HEK293 (cell line): ENCODE measurements around the gene HDAC11.

Source experiments
- CTCF ChIA-PET: fragments of 350-600 bp; formaldehyde crosslinking; extraction: SDS; loops from one replicate; lab custom pipeline; 2021; ENCODE audit warnings: antibody characterized with exemption; lab: Yijun Ruan, JAX
- POLR2A ChIA-PET: fragments of 300-600 bp; formaldehyde crosslinking; extraction: SDS; loops from one replicate; lab custom pipeline; 2020; ENCODE audit warnings: antibody characterized with exemption, inconsistent platforms; lab: Yijun Ruan, JAX
- H3K27ac ChIP-seq: fragments of 200-500 bp; sonication (Bioruptor generic); 2 replicates; pipeline ENCODE4 v1.5.1; 2014; ENCODE audit warnings: low read depth, low read length, control low read depth, inconsistent platforms; ENCODE audit errors: extremely low read depth
- H3K36me3 ChIP-seq, 2 experiments: fragments of 200-500 bp in 1 of 2; sonication (Bioruptor generic) in 1 of 2; 1 replicate in 1 of 2; 2 replicates in 1 of 2; pipeline ENCODE4 v1.5.1; 2014 to 2017; ENCODE audit warnings: inconsistent platforms in 2 of 2, low read length in 2 of 2; ENCODE audit not compliant: control insufficient read depth in 2 of 2, insufficient read depth in 1 of 2
- H3K4me1 ChIP-seq: fragments of 200-500 bp; sonication (Bioruptor generic); 2 replicates; pipeline ENCODE4 v1.5.1; 2014; ENCODE audit warnings: mild to moderate bottlenecking, low read length, inconsistent platforms; ENCODE audit not compliant: control insufficient read depth, insufficient read depth
- H3K4me3 ChIP-seq: 2 replicates; pipeline ENCODE4 v1.5.1; 2011; ENCODE audit warnings: low read depth, mild to moderate bottlenecking, control low read depth, low read length, moderate library complexity
- H3K9me3 ChIP-seq: fragments of 200-500 bp; sonication (Bioruptor generic); 2 replicates; pipeline ENCODE4 v1.5.1; 2014; ENCODE audit warnings: low read depth, low read length, inconsistent platforms; ENCODE audit not compliant: control insufficient read depth, insufficient read depth
- BCL6B ChIP-seq: fragments of 450-650 bp; formaldehyde crosslinking; IDR thresholded peaks from 2 replicates; pipeline ENCODE4 v1.5.1; 2017; ENCODE audit warnings: missing biosample characterization, missing genetic modification characterization
- CTCF ChIP-seq: fragments of 450-650 bp; formaldehyde crosslinking; IDR thresholded peaks from 2 replicates; pipeline ENCODE4 v1.5.1; 2016; ENCODE audit warnings: missing biosample characterization, missing genetic modification characterization
- EGR2 ChIP-seq: fragments of 450-650 bp; formaldehyde crosslinking; IDR thresholded peaks from 2 replicates; pipeline ENCODE4 v1.5.1; 2016; ENCODE audit warnings: low read depth, missing biosample characterization, missing genetic modification characterization
- GLI2 ChIP-seq: fragments of 450-650 bp; formaldehyde crosslinking; IDR thresholded peaks from 2 replicates; pipeline ENCODE4; 2017; ENCODE audit warnings: missing biosample characterization, missing genetic modification characterization, low read depth, borderline replicate concordance
- IKZF3 ChIP-seq: fragments of 450-650 bp; IDR thresholded peaks from 2 replicates; pipeline ENCODE4 v1.5.0; 2018; ENCODE audit warnings: missing biosample characterization, mild to moderate bottlenecking, missing genetic modification characterization, moderate library complexity
- KLF1 ChIP-seq: fragments of 450-650 bp; formaldehyde crosslinking; IDR thresholded peaks from 2 replicates; pipeline ENCODE4 v1.5.1; 2016; ENCODE audit warnings: missing biosample characterization, missing genetic modification characterization
- OSR2 ChIP-seq: fragments of 450-650 bp; formaldehyde crosslinking; IDR thresholded peaks from 2 replicates; pipeline ENCODE4 v1.5.1; 2016; ENCODE audit warnings: missing biosample characterization, missing genetic modification characterization
- YY1 ChIP-seq: fragments of 450-650 bp; formaldehyde crosslinking; IDR thresholded peaks from 2 replicates; pipeline ENCODE4 v1.5.1; 2018; ENCODE audit warnings: missing biosample characterization, missing genetic modification characterization
- ZBTB6 ChIP-seq: fragments of 450-650 bp; formaldehyde crosslinking; IDR thresholded peaks from 2 replicates; pipeline ENCODE4 v1.5.1; 2017; ENCODE audit warnings: missing biosample characterization, missing genetic modification characterization
- ZBTB7A ChIP-seq: fragments of 450-650 bp; formaldehyde crosslinking; IDR thresholded peaks from 2 replicates; pipeline ENCODE4 v1.5.1; 2016; ENCODE audit warnings: low read depth, missing biosample characterization, missing genetic modification characterization
- ZNF133 ChIP-seq: fragments of 450-650 bp; formaldehyde crosslinking; IDR thresholded peaks from 2 replicates; pipeline ENCODE4 v1.5.1; 2016; ENCODE audit warnings: missing biosample characterization, missing genetic modification characterization
- ZNF23 ChIP-seq: fragments of 450-650 bp; formaldehyde crosslinking; IDR thresholded peaks from 2 replicates; pipeline ENCODE4 v1.5.1; 2016; ENCODE audit warnings: missing biosample characterization, missing genetic modification characterization, borderline replicate concordance
- ZNF311 ChIP-seq: fragments of 450-650 bp; formaldehyde crosslinking; IDR thresholded peaks from 2 replicates; pipeline ENCODE4 v1.5.1; 2017; ENCODE audit warnings: missing biosample characterization, missing genetic modification characterization, borderline replicate concordance
- ZNF362 ChIP-seq: fragments of 450-650 bp; formaldehyde crosslinking; IDR thresholded peaks from 2 replicates; pipeline ENCODE4 v1.5.1; 2016; ENCODE audit warnings: missing biosample characterization, missing genetic modification characterization
- ZNF510 ChIP-seq: fragments of 450-650 bp; formaldehyde crosslinking; IDR thresholded peaks from 2 replicates; pipeline ENCODE4 v1.5.1; 2018; ENCODE audit warnings: mild to moderate bottlenecking, missing genetic modification characterization, missing biosample characterization; ENCODE audit not compliant: insufficient replicate concordance
- ZNF530 ChIP-seq: fragments of 450-650 bp; formaldehyde crosslinking; IDR thresholded peaks from 2 replicates; pipeline ENCODE4 v1.5.1; 2016; ENCODE audit warnings: low read depth, missing biosample characterization, missing genetic modification characterization
- ZNF544 ChIP-seq: fragments of 450-650 bp; formaldehyde crosslinking; IDR thresholded peaks from 2 replicates; pipeline ENCODE4 v1.5.0; 2017; ENCODE audit warnings: missing biosample characterization, missing genetic modification characterization
- ZNF548 ChIP-seq: fragments of 450-650 bp; formaldehyde crosslinking; IDR thresholded peaks from 2 replicates; pipeline ENCODE4 v1.5.1; 2016; ENCODE audit warnings: missing biosample characterization, missing genetic modification characterization
- ZNF600 ChIP-seq: fragments of 450-650 bp; formaldehyde crosslinking; IDR thresholded peaks from 2 replicates; pipeline ENCODE4 v1.5.1; 2016; ENCODE audit warnings: missing biosample characterization, missing genetic modification characterization
- ZNF629 ChIP-seq: fragments of 450-650 bp; formaldehyde crosslinking; IDR thresholded peaks from 2 replicates; pipeline ENCODE4 v1.5.1; 2017; ENCODE audit warnings: missing biosample characterization, missing genetic modification characterization
- ZNF658 ChIP-seq: fragments of 450-650 bp; formaldehyde crosslinking; IDR thresholded peaks from 2 replicates; pipeline ENCODE4; 2016; ENCODE audit warnings: missing biosample characterization, missing genetic modification characterization
- ZNF792 ChIP-seq: fragments of 450-650 bp; formaldehyde crosslinking; IDR thresholded peaks from 2 replicates; pipeline ENCODE4 v1.5.1; 2016; ENCODE audit warnings: missing biosample characterization, missing genetic modification characterization
- ZSCAN4 ChIP-seq: fragments of 450-650 bp; formaldehyde crosslinking; IDR thresholded peaks from 2 replicates; pipeline ENCODE4 v1.5.1; 2017; ENCODE audit warnings: missing biosample characterization, missing genetic modification characterization
- ZSCAN5A ChIP-seq: fragments of 450-650 bp; formaldehyde crosslinking; IDR thresholded peaks from 2 replicates; pipeline ENCODE4 v1.5.1; 2016; ENCODE audit warnings: missing biosample characterization, missing genetic modification characterization

HDAC11 gene

GRCh38 chr3:13537909-13538296, 57.8 kb downstream of the HDAC11 start:
- H3K4me3 ChIP-seq, result no peak overlapping the region
- no peak for TF ChIP-seq ZNF600 (tag by site-specific recombination)
- peak; percentile 46; the same call in 1 of the 2 replicates for TF ChIP-seq KLF1 (tag by site-specific recombination)
- ChIA-PET POLR2A (no interaction called here), CTCF (interaction anchor here (1.5 kb wide), 1 partner anchor 10 kb away, joined by 6 read pairs; no protein-coding TSS in a partner anchor)
- no peaks in the 10 kb centered on the region for H3K36me3 ChIP-seq
- no peaks in the 10 kb centered on the region for H3K4me1 ChIP-seq
- H3K9me3 ChIP-seq, result no peaks in the 10 kb centered on the region
- no peak overlapping the region for H3K27ac ChIP-seq

GRCh38 chr3:13538520-13539291, 58.6 kb downstream of the HDAC11 start:
- TF ChIP-seq ZNF133 (tag by site-specific recombination), result no peak
- TF ChIP-seq ZNF792 (tag by site-specific recombination), result no peak
- peak; percentile 10; the same call in 1 of the 2 replicates for TF ChIP-seq ZBTB6
- no peak for TF ChIP-seq IKZF3 (tag by site-specific recombination)
- no peak for TF ChIP-seq ZBTB7A
- TF ChIP-seq ZNF658 (tag by site-specific recombination), result no peak
- no peak for TF ChIP-seq ZNF362 (tag by site-specific recombination)
- no peak for TF ChIP-seq BCL6B (tag by site-specific recombination)
- TF ChIP-seq EGR2 (tag by site-specific recombination), result no peak
- CTCF ChIA-PET, result interaction anchor here (0.7 to 1.5 kb wide), 4 partner anchors 10 to 109 kb away, joined by 3 to 6 read pairs (median 4); no protein-coding TSS in a partner anchor
- Histone ChIP-seq H3K9me3 (no peaks in the 10 kb centered on the region), H3K36me3 (no peaks in the 10 kb centered on the region), H3K27ac (no peak overlapping the region), H3K4me3 (no peak overlapping the region), H3K4me1 (no peaks in the 10 kb centered on the region)
- POLR2A ChIA-PET, result no interaction called here

- POLR2A ChIA-PET, result no interaction called here
- CTCF ChIA-PET, result interaction anchor here (0.7 to 1.5 kb wide), 4 partner anchors 11 to 109 kb away, joined by 3 to 6 read pairs (median 4); no protein-coding TSS in a partner anchor
- H3K4me3 ChIP-seq, result no peak overlapping the region
- TF ChIP-seq ZNF629 (tag by site-specific recombination) (no peak), ZNF510 (tag by site-specific recombination) (no peak), ZNF23 (tag by site-specific recombination) (no peak), ZNF544 (no peak), ZNF311 (tag by site-specific recombination) (no peak), GLI2 (tag by site-specific recombination) (no peak), ZSCAN5A (no peak), CTCF (tag by site-specific recombination) (no peak), ZNF548 (tag by site-specific recombination) (no peak), ZNF530 (tag by site-specific recombination) (no peak), ZSCAN4 (tag by site-specific recombination) (no peak), OSR2 (tag by site-specific recombination) (no peak), YY1 (no peak)
- H3K9me3 ChIP-seq, result no peaks in the 10 kb centered on the region
- no peaks in the 10 kb centered on the region for H3K36me3 ChIP-seq
- no peaks in the 10 kb centered on the region for H3K4me1 ChIP-seq
- no peak overlapping the region for H3K27ac ChIP-seq
Observed at GRCh38 chr3:13539292-13539638, 59.2 kb downstream of the HDAC11 start.
